ENCODE results near the gene GPR78.
A peak's percentile ranks its signal among the peaks of the same experiment; 100 is the strongest.

Gene GPR78

GRCh38 chr4:8586671-8587468 lies 6.7 kb downstream of the GPR78 start:
- DNase-seq (ENCODE audit: low spot score), result peak; percentile 28

- DNase-seq (ENCODE audit: low spot score), result no peak
Measured at GRCh38 chr4:8587469-8588195, 7.4 kb downstream of the GPR78 start.

- no peak for DNase-seq (ENCODE audit: low spot score)
Measured at GRCh38 chr4:8588196-8588470, 7.9 kb downstream of the GPR78 start.

- no peak for DNase-seq (ENCODE audit: low spot score)
Measured at GRCh38 chr4:8589336-8589735, 9.1 kb downstream of the GPR78 start.

- DNase-seq (ENCODE audit: low spot score), result no peak
Measured at GRCh38 chr4:8589823-8590545, 9.8 kb downstream of the GPR78 start.

- DNase-seq (ENCODE audit: low spot score), result no peak
Measured at GRCh38 chr4:8590546-8590880, 10.3 kb downstream of the GPR78 start.

- no peak for DNase-seq (ENCODE audit: low spot score)
Measured at GRCh38 chr4:8591114-8591513, 10.9 kb downstream of the GPR78 start.

GRCh38 chr4:8591626-8592365 lies 11.6 kb downstream of the GPR78 start:
- DNase-seq (ENCODE audit: low spot score), result no peak

GRCh38 chr4:8592366-8593263 lies 12.4 kb downstream of the GPR78 start, which contains the start of gene CPZ:
TSS of gene CPZ (plus strand) at chr4:8592765. CDS start at chr4:8592834, 69 bp downstream.
- DNase-seq (ENCODE audit: low spot score), result peak; percentile 20

- DNase-seq (ENCODE audit: low spot score), result no peak
Measured at GRCh38 chr4:8593264-8594096, 13.3 kb downstream of the GPR78 start.

GRCh38 chr4:8594097-8595038 lies 14.2 kb downstream of the GPR78 start:
- DNase-seq (ENCODE audit: low spot score), result peak; percentile 58

- no peak for DNase-seq (ENCODE audit: low spot score)
Measured at GRCh38 chr4:8595237-8596087, 15.3 kb downstream of the GPR78 start.

GRCh38 chr4:8596891-8597290 lies 16.7 kb downstream of the GPR78 start:
- DNase-seq (ENCODE audit: low spot score), result no peak

- DNase-seq (ENCODE audit: low spot score), result no peak
Measured at GRCh38 chr4:8597319-8597718, 17.1 kb downstream of the GPR78 start.

GRCh38 chr4:8597791-8598190 lies 17.6 kb downstream of the GPR78 start:
- DNase-seq (ENCODE audit: low spot score), result no peak

GRCh38 chr4:8598391-8599090 lies 18.3 kb downstream of the GPR78 start:
- no peak for DNase-seq (ENCODE audit: low spot score)

GRCh38 chr4:8599091-8599460 lies 18.9 kb downstream of the GPR78 start:
- DNase-seq (ENCODE audit: low spot score), result no peak

GRCh38 chr4:8599657-8600056 lies 19.5 kb downstream of the GPR78 start:
- DNase-seq (ENCODE audit: low spot score), result no peak
